Central memory CD4-positive, alpha-beta T cell (primary cell): ENCODE measurements around the gene CUL3.
A peak's percentile ranks its signal among the peaks of the same experiment; 100 is the strongest.
"Not testable (repeated sequence)": the region's sequence is repeated elsewhere in the genome, so short reads cannot be mapped to it uniquely, and the experiment has no call there.

Source experiments
- DNase-seq: peaks from one replicate; pipeline ENCODE4 v3.0.0; 2022

The CUL3 gene

GRCh38 chr2:224532931-224533330 lies 52.2 kb downstream of the CUL3 start:
- DNase-seq = no peak

- DNase-seq = no peak
These were observed 52.7 kb downstream of the CUL3 start for GRCh38 chr2:224532441-224532840.

GRCh38 chr2:224528171-224528570 lies 57.0 kb downstream of the CUL3 start:
- no peak for DNase-seq

GRCh38 chr2:224525774-224526173 lies 59.4 kb downstream of the CUL3 start:
- no peak for DNase-seq

- DNase-seq = no peak
These were observed 60.5 kb downstream of the CUL3 start for GRCh38 chr2:224524657-224525056.

- peak; percentile 13 for DNase-seq
These were observed 61.3 kb downstream of the CUL3 start for GRCh38 chr2:224523626-224524577.

GRCh38 chr2:224522483-224522882 lies 62.7 kb downstream of the CUL3 start:
- not testable (repeated sequence) for DNase-seq

GRCh38 chr2:224520064-224520463 lies 65.1 kb downstream of the CUL3 start:
- DNase-seq = no peak

- DNase-seq = no peak
These were observed 66.2 kb downstream of the CUL3 start for GRCh38 chr2:224518806-224519580.

GRCh38 chr2:224517963-224518362 lies 67.2 kb downstream of the CUL3 start:
- DNase-seq = no peak

- DNase-seq = not testable (repeated sequence)
These were observed 68.8 kb downstream of the CUL3 start for GRCh38 chr2:224516393-224516792.

- no peak for DNase-seq
These were observed 71.2 kb downstream of the CUL3 start for GRCh38 chr2:224513991-224514390.

GRCh38 chr2:224507789-224508188 lies 77.4 kb downstream of the CUL3 start:
- no peak for DNase-seq

GRCh38 chr2:224506494-224506893 lies 78.7 kb downstream of the CUL3 start:
- no peak for DNase-seq

- DNase-seq = no peak
These were observed 86.2 kb downstream of the CUL3 start for GRCh38 chr2:224498991-224499390.

GRCh38 chr2:224492531-224492930 lies 92.6 kb downstream of the CUL3 start:
- no peak for DNase-seq

GRCh38 chr2:224487940-224488339 lies 97.2 kb downstream of the CUL3 start:
- DNase-seq = not testable (repeated sequence)

- DNase-seq = not testable (repeated sequence)
These were observed 99.8 kb downstream of the CUL3 start for GRCh38 chr2:224485081-224486014.

- DNase-seq = no peak
These were observed 105.3 kb downstream of the CUL3 start for GRCh38 chr2:224479826-224480225.

GRCh38 chr2:224472827-224473226 lies 112.3 kb downstream of the CUL3 start:
- DNase-seq = no peak

- DNase-seq = no peak
These were observed 113.0 kb downstream of the CUL3 start for GRCh38 chr2:224472137-224472536.

GRCh38 chr2:224469374-224469964 lies 115.7 kb downstream of the CUL3 start:
- no peak for DNase-seq
